ENCODE measurements around the gene LMLN. TPM values are rescaled to one million over a fixed set of nuclear protein-coding genes. Genes with fewer than 3 reads are reported as not detected.

The LMLN gene
- total and polyA plus RNA-seq, 2 of the 13 experiments (the other 11 are each of a cell fraction or from before 2014, with no cell fraction given): 1.2 to 1.8 TPM

DNA sequence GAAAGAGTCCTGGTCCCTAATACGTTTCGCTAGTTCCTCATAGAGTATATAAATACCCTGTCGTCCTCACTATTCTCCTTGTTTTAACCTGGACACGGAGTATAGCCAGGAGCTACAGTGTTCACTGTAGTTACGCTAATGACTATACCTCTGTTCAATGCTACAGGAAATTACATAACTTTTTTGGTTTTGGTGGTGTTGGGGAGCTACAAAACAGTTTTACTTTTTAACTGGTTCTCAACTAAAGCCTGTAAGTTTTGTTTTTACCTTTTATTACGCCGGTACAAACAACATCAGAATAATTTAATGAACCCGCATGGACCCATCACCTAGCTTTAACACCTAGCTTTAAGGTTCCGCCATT is 1.5 kb downstream of the LMLN start (continued):
- TF ChIP-seq ZNF543 (CRISPR knock-in tag; IDR thresholded peaks at IDR 0.05): no peak
- TF ChIP-seq HNRNPUL1 (IDR thresholded peaks at IDR 0.05; ENCODE audit: low read depth, low read length): no peak
- no peak for TF ChIP-seq MAZ (IDR thresholded peaks at IDR 0.05; ENCODE audit: borderline replicate concordance, low read depth, low read length)
- TF ChIP-seq MAZ (CRISPR knock-in tag; IDR thresholded peaks at IDR 0.05; ENCODE audit: low read depth): no peak
- TF ChIP-seq LCORL (IDR thresholded peaks at IDR 0.05): no peak
- no peak for TF ChIP-seq LCORL (CRISPR knock-in tag; IDR thresholded peaks at IDR 0.05)

DNA sequence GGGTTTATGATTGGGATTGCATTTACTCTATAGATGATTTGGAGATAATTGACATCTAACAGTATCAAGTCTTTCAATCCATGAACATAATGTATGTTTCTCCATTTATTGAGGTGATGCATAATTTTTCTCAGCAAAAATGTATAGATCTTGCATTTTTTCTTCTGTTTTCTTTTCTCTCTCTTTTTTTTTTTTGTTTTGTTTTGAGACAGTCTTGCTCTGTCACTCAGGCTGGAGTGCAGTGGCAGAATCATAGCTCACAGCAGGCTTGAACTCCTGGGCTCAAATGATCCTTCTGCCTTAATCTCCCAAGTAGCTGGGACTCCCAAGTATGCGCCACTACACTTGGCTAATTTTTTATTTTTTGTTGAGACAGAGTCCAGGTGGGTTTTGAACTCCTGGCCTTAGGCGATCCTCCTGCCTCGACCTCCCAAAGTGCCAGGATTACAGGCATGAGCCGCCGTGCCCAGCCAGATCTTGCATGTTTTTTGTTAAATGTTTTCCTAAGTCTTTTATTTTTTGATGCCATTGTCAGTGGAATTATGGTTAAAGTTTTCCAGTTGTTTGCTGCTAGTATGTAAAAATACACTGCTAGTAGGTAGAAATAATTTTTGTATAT is 3.1 kb downstream of the LMLN start:
- ChIA-PET CTCF (ENCODE audit: low intra/inter-chr PET ratio, low total read pairs) (no interaction called here), POLR2A (no interaction called here)
- H3K79me2 ChIP-seq (ENCODE audit: insufficient read depth, low read length): no peaks in the 10 kb centered on the region
- peaks cover 31% of the 10 kb centered on the region for H3K4me1 ChIP-seq (ENCODE audit: insufficient read depth, low read length)
- no peaks in the 10 kb centered on the region; a peak in 1 of 5 replicates for H3K36me3 ChIP-seq (replicated peaks in 1 of 2; ENCODE audit: control insufficient read depth in 1 of 2, insufficient read depth in 2 of 2, low read length in 2 of 2)
- peaks cover 10% of the 10 kb centered on the region for H3K9me3 ChIP-seq (ENCODE audit: low read length)
- FAIRE-seq (no peak), ATAC-seq (no peak), DNase-seq (ENCODE audit: low spot score) (no peak)
- no peak overlapping the region for H3K4me3 ChIP-seq (replicated peaks in 1 of 3; ENCODE audit: insufficient read depth in 1 of 3, low read depth in 2 of 3, low read length in 3 of 3)
- no peak overlapping the region for H3K4me2 ChIP-seq (ENCODE audit: low read depth, low read length)
- H2AFZ ChIP-seq (ENCODE audit: low read length): no peak overlapping the region
- H3K27ac ChIP-seq (ENCODE audit: extremely low read length, insufficient read depth, low read length): no peak overlapping the region
- no peaks in the 10 kb centered on the region for H4K20me1 ChIP-seq (ENCODE audit: insufficient read depth, low read length)
- no peaks in the 10 kb centered on the region; a peak in 1 of 5 replicates for H3K27me3 ChIP-seq (ENCODE audit: control insufficient read depth in 1 of 2, insufficient read depth in 2 of 2, low read length in 2 of 2)
- no peak overlapping the region for H3K9ac ChIP-seq (ENCODE audit: insufficient read depth, low read depth, low read length)
- in situ Hi-C loops (cut with HindIII; ENCODE audit: extremely low pct_ligation_motif_present, low pct_unique_long_range_greater_than_20kb) (no loop called here), intact Hi-C loops (cut with micrococcal nuclease; ENCODE audit: unreplicated experiment) (no loop called here)
- no TSS peak for BruUV-seq (replicated peaks)
- TF ChIP-seq SETDB1 (CRISPR knock-in tag; IDR thresholded peaks at IDR 0.05; ENCODE audit: borderline replicate concordance) (no peak), ZNF567 (CRISPR knock-in tag; IDR thresholded peaks at IDR 0.05; ENCODE audit: borderline replicate concordance) (no peak), ZNF20 (CRISPR knock-in tag; IDR thresholded peaks at IDR 0.05) (no peak), ATAD3A (CRISPR knock-in tag; IDR thresholded peaks at IDR 0.05) (no peak), SALL2 (CRISPR knock-in tag; IDR thresholded peaks at IDR 0.05) (no peak), ZNF564 (CRISPR knock-in tag; IDR thresholded peaks at IDR 0.05) (no peak), RFX3 (CRISPR knock-in tag; IDR thresholded peaks at IDR 0.05) (no peak), HNRNPUL1 (IDR thresholded peaks at IDR 0.05; ENCODE audit: low read depth, low read length) (no peak)
- WGBS (ENCODE audit: low lambda C conversion rate): 96% methylated on average over 5 of the region's 5 CpGs

Measured in HepG2 (cell line).